GM21515 (cell line): ENCODE results near the gene GPA33.

Experiments used
- ATAC-seq: cut with Tn5 transposase; IDR thresholded peaks from one replicate; pipeline ENCODE4 v1.9.1; 2021; ENCODE audit not compliant: unreplicated experiment

The GPA33 gene, protein sequence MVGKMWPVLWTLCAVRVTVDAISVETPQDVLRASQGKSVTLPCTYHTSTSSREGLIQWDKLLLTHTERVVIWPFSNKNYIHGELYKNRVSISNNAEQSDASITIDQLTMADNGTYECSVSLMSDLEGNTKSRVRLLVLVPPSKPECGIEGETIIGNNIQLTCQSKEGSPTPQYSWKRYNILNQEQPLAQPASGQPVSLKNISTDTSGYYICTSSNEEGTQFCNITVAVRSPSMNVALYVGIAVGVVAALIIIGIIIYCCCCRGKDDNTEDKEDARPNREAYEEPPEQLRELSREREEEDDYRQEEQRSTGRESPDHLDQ

DNA sequence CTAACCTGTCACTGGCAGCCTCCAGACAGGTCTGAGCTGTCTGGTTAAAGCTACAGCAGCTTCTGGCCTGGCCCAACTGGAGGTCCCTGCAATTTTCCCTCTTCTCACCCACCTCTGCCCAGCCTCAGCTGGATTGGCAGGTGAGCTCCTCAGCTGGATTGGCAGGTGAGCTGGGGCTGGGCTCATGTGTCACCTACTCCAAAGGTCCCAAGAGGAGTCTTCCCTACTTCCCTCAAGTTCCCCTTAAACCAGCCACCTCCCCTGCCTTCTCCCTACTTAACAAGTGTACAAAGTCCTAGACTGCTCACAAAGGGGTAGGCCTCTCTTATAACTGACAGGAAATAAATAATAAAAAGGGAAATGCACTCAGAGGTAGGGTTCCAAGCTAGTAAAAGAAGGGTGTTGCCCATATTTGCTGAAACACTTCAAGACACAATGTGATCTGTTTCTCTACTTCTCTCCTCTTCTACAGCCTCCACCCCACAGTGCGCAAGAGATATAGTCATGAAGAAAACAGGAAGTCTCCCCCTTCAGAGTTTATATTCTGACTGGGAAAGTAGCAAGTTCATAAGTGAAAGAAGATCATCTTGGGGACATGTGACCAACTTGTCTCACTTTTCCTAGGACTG is at the start of gene GPA33:
TSS of gene GPA33 (minus strand) at position 64 of the 629 bp plus-strand sequence. CDS start 90 bp downstream, outside the sequence.
- ATAC-seq: no peak

DNA sequence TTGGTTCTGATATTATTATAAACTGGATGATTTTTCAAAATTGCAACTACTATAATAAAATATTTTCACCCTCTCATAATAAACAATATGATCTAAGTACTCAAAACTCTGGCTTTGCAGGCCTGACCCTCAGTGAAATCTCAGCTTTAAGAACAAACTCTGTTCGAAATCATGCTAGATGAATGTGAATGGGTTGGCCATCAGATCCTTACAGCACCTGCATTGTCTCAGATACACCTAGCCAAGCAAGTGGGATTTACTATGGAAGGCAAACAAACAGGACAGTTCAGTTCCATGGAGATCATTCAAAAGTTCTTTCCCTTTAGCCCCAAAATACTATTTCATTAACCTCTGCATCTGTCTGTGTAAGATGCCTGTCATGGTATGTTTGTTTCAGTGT is 48.5 kb upstream of the GPA33 start:
- ATAC-seq: no peak

DNA sequence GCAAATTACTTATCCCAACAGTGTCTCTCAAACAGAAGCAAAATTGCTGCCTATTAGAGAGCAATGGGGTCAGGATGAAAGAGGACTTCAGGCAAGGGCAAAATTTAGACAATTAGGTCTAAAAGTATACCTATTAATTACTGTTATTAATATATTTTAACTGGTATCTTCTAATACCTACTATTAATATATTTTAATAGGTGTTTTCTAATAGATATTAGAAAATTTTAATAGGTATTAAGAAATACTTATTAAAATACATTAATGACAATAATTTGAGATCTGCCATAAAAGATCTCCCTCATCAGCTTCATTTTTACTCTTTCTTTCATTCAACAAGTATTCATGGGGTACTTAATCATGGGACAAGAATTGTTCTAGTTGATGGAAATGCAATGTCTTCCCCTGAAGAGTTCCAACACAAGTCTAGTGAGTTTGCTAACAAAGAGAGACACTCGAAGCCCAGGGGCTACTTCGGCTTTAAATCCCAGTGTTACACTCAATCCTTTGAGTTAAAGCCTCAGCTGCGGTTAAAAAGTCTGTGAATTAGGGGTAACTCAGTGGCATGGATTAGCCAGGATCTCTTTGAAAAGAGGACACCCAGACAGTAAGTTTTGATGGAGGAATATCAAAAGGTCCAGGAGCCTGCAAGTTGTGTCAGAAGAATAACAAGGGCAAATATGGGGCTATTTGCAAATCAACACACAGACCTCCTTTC is 47.8 kb upstream of the GPA33 start:
- ATAC-seq: no peak

DNA sequence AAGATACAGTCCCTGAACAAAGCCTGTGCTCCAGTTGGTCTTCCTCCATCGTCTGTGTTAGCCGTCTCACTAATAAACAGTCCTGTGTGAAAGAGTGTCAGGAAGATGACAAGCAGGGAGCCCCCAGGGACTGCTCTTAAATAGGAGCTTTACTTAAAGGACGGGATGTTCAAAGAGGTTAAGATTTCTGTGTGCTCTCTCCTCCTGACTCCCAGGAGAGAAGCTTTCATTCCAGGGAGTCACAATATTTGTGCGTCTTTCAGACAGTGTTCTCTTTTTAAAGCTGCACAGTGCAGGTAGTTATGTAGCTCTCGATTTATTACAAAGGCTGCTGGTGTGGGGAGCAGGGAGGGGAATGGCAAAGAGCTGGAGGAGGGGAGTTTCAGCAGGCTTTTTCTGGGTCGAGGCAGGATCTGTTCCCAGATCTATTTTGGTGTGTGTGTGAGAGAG is 47.2 kb upstream of the GPA33 start:
- no peak for ATAC-seq

DNA sequence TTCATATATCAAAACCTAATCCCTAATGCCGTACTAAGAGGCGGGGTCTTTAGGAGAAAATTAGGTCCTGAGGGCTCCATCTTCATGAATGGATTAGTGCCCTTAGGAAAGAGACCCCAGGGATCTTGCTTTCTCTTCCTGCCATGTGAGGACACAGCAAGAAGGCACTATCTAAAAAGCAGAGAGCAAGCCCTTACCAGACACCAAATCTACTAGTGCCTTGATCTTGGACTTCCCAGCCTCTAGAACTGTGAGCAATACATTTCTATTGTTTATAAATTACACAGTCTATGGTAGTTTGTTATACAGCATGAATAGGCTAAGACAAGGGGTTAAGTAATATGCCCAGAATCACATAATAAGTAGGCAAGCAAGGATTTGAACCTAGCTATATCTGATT is 46.6 kb upstream of the GPA33 start:
- no peak for ATAC-seq

- no peak for ATAC-seq
Measured at GRCh38 chr1:167136191-167136614, 46.0 kb upstream of the GPA33 start.

- no peak for ATAC-seq
Measured at GRCh38 chr1:167135281-167135840, 45.2 kb upstream of the GPA33 start.

- no peak for ATAC-seq
Measured at GRCh38 chr1:167132301-167133010, 42.3 kb upstream of the GPA33 start.

GRCh38 chr1:167130829-167131510 is 40.8 kb upstream of the GPA33 start:
- ATAC-seq: no peak

GRCh38 chr1:167128261-167129227 is 38.4 kb upstream of the GPA33 start:
- ATAC-seq: no peak

GRCh38 chr1:167127661-167128060 is 37.5 kb upstream of the GPA33 start:
- ATAC-seq: no peak

DNA sequence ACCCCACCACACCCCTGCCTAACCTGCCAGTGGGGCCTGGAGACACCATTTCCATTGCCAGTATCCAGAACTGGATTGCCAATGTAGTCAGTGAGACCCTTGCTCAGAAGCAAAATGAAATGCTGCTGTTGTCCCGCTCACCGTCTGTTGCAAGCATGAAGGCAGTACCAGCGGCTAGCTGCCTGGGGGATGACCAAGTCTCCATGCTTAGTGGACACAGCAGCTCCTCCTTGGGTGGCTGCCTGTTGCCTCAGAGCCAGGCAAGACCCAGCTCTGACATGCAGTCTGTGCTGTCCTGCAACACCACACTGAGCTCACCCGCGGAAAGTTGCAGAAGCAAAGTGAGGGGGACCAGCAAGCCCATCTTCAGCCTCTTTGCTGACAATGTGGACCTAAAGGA is 37.1 kb upstream of the GPA33 start:
- ATAC-seq: no peak

DNA sequence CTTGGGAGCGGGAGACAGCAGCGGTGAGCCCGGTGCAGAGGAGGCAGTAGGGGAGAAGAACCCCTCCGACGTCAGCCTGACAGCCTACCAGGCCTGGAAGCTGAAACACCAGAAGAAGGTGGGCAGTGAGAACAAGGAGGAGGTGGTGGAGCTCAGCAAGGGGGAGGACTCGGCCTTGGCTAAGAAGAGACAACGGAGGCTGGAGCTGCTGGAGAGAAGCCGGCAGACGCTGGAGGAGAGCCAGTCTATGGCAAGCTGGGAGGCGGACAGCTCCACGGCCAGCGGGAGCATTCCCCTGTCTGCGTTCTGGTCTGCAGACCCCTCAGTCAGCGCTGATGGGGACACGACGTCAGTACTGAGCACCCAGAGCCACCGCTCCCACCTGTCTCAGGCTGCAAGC is 36.6 kb upstream of the GPA33 start:
- ATAC-seq: no peak

- ATAC-seq: no peak
Measured at GRCh38 chr1:167126317-167126716, 36.1 kb upstream of the GPA33 start.

DNA sequence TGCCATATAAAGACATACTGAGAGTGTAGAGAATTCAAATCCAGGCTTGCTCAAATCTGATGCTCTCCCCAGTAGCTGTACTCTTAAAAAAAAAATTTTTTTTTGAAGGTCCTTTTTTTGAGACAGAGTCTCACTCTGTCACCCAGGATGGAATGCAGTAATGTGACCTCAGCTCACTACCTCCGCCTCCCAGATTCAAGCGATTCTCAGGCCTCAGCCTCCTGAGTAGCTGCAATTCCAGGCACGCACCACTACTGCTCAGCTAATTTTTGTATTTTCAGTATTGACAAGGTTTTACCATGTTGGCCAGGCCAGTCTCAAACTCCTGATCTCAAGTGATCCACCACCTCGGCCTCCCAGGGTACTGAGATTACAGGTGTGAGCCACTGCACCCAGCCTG is 32.4 kb upstream of the GPA33 start:
- ATAC-seq: no peak

GRCh38 chr1:167122121-167122480 is 31.9 kb upstream of the GPA33 start:
- ATAC-seq: no peak

GRCh38 chr1:167121375-167122120 is 31.4 kb upstream of the GPA33 start:
- no peak for ATAC-seq

DNA sequence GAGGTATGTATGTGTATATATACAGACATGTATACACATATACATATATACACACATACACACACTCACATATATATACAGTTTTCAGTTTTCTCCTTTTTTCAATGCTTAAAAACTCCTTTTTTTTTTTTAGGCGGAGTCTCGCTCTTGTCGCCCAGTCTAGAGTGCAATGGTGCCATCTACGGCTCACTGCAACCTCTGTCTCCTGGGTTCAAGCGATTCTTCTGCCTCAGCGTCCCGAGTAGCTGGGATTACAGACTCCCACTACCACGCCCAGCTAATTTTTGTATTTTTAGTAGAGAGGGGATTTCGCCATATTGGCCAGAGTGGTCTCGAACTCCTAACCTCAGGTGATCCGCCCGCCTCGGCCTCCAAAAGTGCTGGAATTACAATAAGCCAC is 30.7 kb upstream of the GPA33 start:
- no peak for ATAC-seq

DNA sequence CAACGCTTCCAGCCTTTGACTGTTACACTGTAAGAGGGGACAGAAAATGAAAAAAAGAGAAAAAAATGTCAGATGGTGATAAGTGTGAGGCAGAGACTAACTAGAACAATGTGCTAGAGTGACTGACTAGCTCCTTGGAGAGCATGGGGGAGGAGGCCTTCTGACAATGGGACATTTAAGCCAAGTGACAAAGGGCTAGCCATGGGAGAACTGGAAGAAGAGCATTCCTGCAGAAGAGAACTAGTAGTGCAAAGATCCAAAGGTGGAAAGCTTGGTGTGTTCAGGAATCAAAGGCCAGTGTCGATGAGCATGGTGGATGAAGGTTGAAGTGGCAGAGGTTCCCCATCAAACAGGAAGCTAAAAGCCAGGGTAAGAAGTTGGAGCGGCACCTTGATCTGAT is 29.5 kb upstream of the GPA33 start:
- ATAC-seq: no peak
